ENCODE measurements around the gene LGI1. TPM values are rescaled to one million over a fixed set of nuclear protein-coding genes. Genes with fewer than 3 reads are reported as not detected.

LGI1 gene
- total RNA-seq, 1 donor from 2014 or later = 0.13 TPM

GRCh38 chr10:93799155-93799708, 41.5 kb downstream of the LGI1 start:
- Mint-ChIP-seq H3K27me3 (ENCODE audit: low read depth) (peaks cover 28% of the 10 kb centered on the region), H3K27ac (no peak overlapping the region), H3K4me3 (no peak overlapping the region)

GRCh38 chr10:93804200-93804599, 46.5 kb downstream of the LGI1 start:
- Mint-ChIP-seq H3K27me3 (ENCODE audit: low read depth) (peaks cover 33% of the 10 kb centered on the region), H3K27ac (no peak overlapping the region), H3K4me3 (no peak overlapping the region), H3K36me3 (no peaks in the 10 kb centered on the region), H3K9me3 (no peaks in the 10 kb centered on the region), H3K4me1 (no peaks in the 10 kb centered on the region)
- DNase-seq (ENCODE audit: low spot score in 2 of 2, unreplicated experiment in 2 of 2) = no peak
- TF ChIP-seq CTCF (IDR thresholded peaks at IDR 0.05; ENCODE audit: unreplicated experiment) = no peak

More at GRCh38 chr10:93799155-93799708, 41.5 kb downstream of the LGI1 start:
- DNase-seq (ENCODE audit: low spot score in 2 of 2, unreplicated experiment in 2 of 2) = no peak
- Mint-ChIP-seq H3K36me3 (no peaks in the 10 kb centered on the region), H3K4me1 (no peaks in the 10 kb centered on the region), H3K9me3 (no peaks in the 10 kb centered on the region)
- TF ChIP-seq CTCF (IDR thresholded peaks at IDR 0.05; ENCODE audit: unreplicated experiment) = no peak

- Mint-ChIP-seq H3K4me1 (no peaks in the 10 kb centered on the region), H3K4me3 (no peak overlapping the region), H3K9me3 (peaks cover 4% of the 10 kb centered on the region), H3K27ac (no peak overlapping the region), H3K27me3 (ENCODE audit: low read depth) (peaks cover 24% of the 10 kb centered on the region), H3K36me3 (no peaks in the 10 kb centered on the region)
- no peak for TF ChIP-seq CTCF (IDR thresholded peaks at IDR 0.05; ENCODE audit: unreplicated experiment)
- DNase-seq (ENCODE audit: low spot score in 2 of 2, unreplicated experiment in 2 of 2) = no peak
These were observed 49.2 kb downstream of the LGI1 start for GRCh38 chr10:93806903-93807302.

DNA sequence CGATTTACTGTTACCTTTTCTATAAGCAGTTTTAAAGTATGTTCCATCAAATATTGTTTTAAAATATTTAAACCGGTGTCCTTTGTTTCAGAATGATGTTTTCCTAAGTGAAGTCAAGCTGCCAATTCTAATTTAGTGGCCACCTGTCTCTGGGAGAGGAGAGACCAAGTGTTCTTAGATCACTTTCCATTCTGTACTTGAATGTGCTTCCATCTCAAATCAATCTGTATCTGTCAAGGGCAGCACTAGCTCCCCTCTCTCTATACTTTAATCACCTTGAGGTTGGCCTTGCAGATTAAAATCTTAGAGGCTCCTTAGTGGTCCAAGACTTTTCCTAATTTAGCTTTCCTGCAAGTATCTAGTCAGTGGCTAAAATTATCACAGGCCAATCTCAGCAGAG, 49.6 kb downstream of the LGI1 start:
- no peaks in the 10 kb centered on the region for H3K4me1 Mint-ChIP-seq
- H3K27ac Mint-ChIP-seq = no peak overlapping the region
- no peak overlapping the region for H3K4me3 Mint-ChIP-seq
- peaks cover 4% of the 10 kb centered on the region for H3K9me3 Mint-ChIP-seq
- H3K27me3 Mint-ChIP-seq (ENCODE audit: low read depth) = peaks cover 19% of the 10 kb centered on the region
- TF ChIP-seq CTCF (IDR thresholded peaks at IDR 0.05; ENCODE audit: unreplicated experiment) = no peak
- DNase-seq (ENCODE audit: low spot score in 2 of 2, unreplicated experiment in 2 of 2) = no peak
- H3K36me3 Mint-ChIP-seq = no peaks in the 10 kb centered on the region

DNA sequence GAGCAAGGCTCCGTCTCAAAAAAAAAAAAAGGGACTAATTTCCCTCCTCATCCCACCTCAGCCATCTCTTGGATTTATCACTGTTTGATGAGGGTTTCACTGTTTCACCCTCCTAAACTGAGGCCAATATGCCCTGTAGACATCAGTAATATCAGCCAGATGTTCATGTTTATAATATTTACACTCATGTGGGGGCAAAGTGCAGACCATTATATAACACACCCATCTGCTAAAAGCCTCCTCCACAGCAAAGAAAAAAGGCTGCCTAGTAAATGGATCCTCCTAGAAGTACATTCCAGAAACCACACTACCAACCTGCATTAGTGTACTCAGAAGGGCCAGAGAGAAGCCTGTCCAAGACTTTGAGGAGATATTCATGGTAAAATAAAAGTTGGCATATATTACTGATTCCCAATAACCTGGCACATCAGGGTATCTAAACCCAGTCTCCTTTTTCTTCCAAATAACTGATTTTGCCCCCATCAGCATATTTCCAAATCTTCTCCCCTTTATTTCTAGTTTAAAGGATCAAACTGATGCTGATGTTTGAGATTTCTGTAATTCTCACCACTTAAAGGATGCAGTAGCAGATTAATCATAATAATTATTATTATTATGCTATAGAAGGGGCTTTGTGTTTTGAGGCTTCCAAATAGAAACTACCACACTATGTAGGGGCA, 55.1 kb downstream of the LGI1 start:
- DNase-seq (ENCODE audit: low spot score in 2 of 2, unreplicated experiment in 2 of 2) = no peak
- no peak overlapping the region for H3K27ac Mint-ChIP-seq
- no peak for TF ChIP-seq CTCF (IDR thresholded peaks at IDR 0.05; ENCODE audit: unreplicated experiment)
- H3K36me3 Mint-ChIP-seq = no peaks in the 10 kb centered on the region
- peaks cover 4% of the 10 kb centered on the region for H3K9me3 Mint-ChIP-seq
- H3K4me3 Mint-ChIP-seq = no peak overlapping the region
- H3K27me3 Mint-ChIP-seq (ENCODE audit: low read depth) = peaks cover 16% of the 10 kb centered on the region
- peaks cover 15% of the 10 kb centered on the region for H3K4me1 Mint-ChIP-seq

All from mesothelial cell of epicardium (in vitro differentiated cells).